ENCODE data around the gene SLAMF7. TPM values are rescaled to one million over a fixed set of nuclear protein-coding genes. Genes with fewer than 3 reads are reported as not detected.

SLAMF7 gene
- total RNA-seq, 1 donor from 2014 or later: 9.2 TPM

DNA sequence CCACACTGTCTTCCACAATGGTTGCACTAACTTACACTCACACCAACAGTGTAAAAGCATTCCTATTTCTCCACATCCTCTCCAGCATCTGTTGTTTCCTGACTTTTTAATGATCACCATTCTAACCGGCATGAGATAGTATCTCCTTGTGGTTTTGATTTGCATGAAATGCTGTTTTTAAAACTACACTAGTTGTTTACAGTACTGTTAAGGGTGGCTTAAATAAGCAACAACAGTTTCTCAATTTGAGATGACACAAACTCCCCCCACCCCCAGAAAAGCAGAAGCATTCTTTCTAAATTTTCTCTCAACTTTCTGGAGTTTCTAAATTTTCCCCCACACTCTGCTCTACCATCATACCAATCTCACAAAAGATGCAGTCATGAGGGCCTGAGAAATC lies 7.1 kb upstream of the SLAMF7 start:
- intact Hi-C loops (cut with DNase I): no loop called here
- Histone ChIP-seq H3K27me3 (no peaks in the 10 kb centered on the region), H3K27ac (no peak overlapping the region), H3K4me1 (no peaks in the 10 kb centered on the region), H3K4me3 (no peak overlapping the region), H3K9me3 (no peaks in the 10 kb centered on the region), H3K36me3 (no peaks in the 10 kb centered on the region)
- TF ChIP-seq, protein P1, sequence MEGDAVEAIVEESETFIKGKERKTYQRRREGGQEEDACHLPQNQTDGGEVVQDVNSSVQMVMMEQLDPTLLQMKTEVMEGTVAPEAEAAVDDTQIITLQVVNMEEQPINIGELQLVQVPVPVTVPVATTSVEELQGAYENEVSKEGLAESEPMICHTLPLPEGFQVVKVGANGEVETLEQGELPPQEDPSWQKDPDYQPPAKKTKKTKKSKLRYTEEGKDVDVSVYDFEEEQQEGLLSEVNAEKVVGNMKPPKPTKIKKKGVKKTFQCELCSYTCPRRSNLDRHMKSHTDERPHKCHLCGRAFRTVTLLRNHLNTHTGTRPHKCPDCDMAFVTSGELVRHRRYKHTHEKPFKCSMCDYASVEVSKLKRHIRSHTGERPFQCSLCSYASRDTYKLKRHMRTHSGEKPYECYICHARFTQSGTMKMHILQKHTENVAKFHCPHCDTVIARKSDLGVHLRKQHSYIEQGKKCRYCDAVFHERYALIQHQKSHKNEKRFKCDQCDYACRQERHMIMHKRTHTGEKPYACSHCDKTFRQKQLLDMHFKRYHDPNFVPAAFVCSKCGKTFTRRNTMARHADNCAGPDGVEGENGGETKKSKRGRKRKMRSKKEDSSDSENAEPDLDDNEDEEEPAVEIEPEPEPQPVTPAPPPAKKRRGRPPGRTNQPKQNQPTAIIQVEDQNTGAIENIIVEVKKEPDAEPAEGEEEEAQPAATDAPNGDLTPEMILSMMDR (IDR thresholded peaks at IDR 0.05): no peak
- ATAC-seq: no peak
- no peak for DNase-seq

DNA sequence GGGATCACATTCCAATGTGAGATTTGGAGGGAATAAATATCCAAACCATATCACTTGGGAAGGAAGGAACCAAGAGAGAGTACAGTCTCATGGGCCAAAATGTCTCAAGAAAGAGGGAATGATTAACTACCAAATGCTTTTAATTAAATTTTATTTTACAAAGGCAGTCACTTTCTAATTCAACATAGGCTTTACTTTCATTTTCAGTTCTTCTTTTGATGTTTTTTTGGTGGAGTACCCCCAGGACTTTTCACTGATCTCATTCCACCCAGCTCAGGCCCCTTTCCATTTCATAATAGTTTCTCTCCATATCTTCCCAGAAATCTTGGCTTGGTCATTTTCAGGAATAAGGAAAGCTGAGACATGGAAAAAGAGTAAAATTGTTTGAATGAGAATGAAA lies 5.1 kb upstream of the SLAMF7 start:
- H3K27me3 ChIP-seq: no peaks in the 10 kb centered on the region
- H3K36me3 ChIP-seq: no peaks in the 10 kb centered on the region
- TF ChIP-seq, protein P1 (IDR thresholded peaks at IDR 0.05): no peak
- ATAC-seq (no peak), DNase-seq (no peak)
- no peaks in the 10 kb centered on the region for H3K9me3 ChIP-seq
- H3K4me3 ChIP-seq: no peak overlapping the region
- intact Hi-C loops (cut with DNase I): no loop called here
- H3K27ac ChIP-seq: no peak overlapping the region
- H3K4me1 ChIP-seq: no peaks in the 10 kb centered on the region

DNA sequence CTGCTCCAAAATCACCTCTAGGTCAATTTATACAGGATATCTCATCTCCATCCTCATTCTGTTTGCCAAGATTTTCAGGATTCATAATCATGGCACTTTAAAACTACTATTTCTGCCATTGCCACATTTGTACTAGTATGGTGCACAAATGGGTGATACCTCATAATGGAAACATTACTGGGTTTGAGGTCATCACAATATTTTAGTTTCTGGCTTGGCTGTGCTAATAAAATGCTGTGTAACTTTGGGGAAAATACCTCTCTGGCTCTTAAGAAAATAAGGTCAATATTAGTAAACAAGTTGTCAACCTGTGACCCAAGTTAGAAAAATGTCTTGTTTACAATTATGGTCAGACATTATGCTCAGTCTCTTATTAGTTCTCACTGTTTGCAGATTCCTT lies 4.7 kb upstream of the SLAMF7 start:
- no peak for DNase-seq
- H3K9me3 ChIP-seq: no peaks in the 10 kb centered on the region
- H3K4me1 ChIP-seq: no peaks in the 10 kb centered on the region
- H3K27ac ChIP-seq: no peak overlapping the region
- H3K36me3 ChIP-seq: no peaks in the 10 kb centered on the region
- no peak overlapping the region for H3K4me3 ChIP-seq
- no peaks in the 10 kb centered on the region for H3K27me3 ChIP-seq
- intact Hi-C loops (cut with DNase I): no loop called here
- TF ChIP-seq, protein P1 (IDR thresholded peaks at IDR 0.05): no peak
- no peak for ATAC-seq

DNA sequence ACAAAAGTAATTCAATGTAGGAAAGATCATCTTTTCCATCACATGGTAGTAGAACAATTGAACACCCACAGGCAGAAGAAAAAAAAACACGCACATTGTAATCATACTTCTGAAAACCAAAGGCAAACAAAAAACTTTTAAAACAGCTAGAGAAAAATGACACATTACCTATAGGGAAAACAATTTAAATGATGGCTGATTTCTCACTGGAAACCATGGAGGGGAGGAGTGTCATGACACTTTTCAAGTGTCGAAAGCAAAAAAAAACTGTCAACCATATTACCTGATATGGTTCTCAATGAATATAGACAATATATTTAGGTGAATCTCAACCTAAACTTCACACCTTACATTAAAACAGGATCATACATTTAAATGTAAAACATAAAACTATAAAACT lies 776 bp upstream of the SLAMF7 start:
- TF ChIP-seq, protein P1 (IDR thresholded peaks at IDR 0.05): no peak
- Histone ChIP-seq H3K9me3 (no peaks in the 10 kb centered on the region), H3K27me3 (no peaks in the 10 kb centered on the region), H3K36me3 (no peaks in the 10 kb centered on the region), H3K4me3 (no peak overlapping the region), H3K27ac (no peak overlapping the region), H3K4me1 (no peaks in the 10 kb centered on the region)
- ATAC-seq (no peak), DNase-seq (no peak)
- intact Hi-C loops (cut with DNase I): no loop called here

DNA sequence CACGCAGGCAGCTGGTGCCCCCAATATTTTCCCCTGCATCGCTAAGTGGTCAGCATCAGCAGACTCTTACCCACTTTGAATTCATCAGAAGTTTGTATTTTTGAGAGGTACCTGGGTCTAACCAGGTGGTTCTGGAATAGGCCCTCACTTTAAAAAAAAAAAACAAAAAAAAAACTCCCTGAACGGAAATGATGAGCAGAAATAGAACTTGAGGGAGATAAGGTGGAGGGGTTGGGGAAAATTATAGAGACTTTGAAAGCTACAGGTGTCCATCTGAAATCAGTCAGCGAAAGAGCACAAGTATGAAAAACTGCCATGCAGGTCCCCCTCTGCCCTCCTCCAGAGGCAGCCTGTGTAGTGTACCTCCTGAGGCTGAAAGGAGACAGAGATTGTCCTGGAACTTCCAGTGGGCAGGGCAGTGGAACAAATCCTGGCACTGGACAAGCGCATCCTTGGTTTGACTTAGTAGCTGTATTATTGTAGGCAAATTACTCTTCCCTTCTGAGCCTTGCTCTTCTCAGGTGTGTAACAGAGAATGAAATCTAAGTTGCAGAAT lies 1.2 kb downstream of the SLAMF7 start:
- ATAC-seq (no peak), DNase-seq (no peak)
- H3K4me3 ChIP-seq: peak overlapping the region; percentile 12
- no peaks in the 10 kb centered on the region for H3K36me3 ChIP-seq
- H3K27me3 ChIP-seq: no peaks in the 10 kb centered on the region
- no peaks in the 10 kb centered on the region for H3K9me3 ChIP-seq
- no peak overlapping the region for H3K27ac ChIP-seq
- no peaks in the 10 kb centered on the region for H3K4me1 ChIP-seq
- intact Hi-C loops (cut with DNase I): no loop called here
- TF ChIP-seq, protein P1 (IDR thresholded peaks at IDR 0.05): no peak

DNA sequence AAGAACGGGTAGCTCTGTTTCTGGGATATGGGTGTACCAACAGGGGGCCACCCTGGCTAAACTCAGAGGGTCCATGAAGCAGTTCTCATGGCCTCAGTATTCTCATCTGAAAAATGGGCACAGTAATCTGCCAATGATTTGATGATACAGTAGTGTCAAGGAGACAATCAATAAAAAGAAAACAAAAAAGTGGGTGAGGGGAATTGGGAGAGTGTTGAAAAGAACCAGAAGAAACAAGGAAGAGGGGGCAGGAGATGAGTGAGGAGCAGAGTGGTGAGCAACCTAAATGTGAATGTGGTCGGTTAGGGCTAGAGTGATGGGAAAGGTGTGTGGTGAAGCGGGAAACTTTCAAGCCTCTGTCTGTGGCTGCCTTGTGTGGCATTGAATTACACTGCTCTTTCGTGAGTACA lies 2.0 kb downstream of the SLAMF7 start:
- no peaks in the 10 kb centered on the region for H3K27me3 ChIP-seq
- H3K27ac ChIP-seq: no peak overlapping the region
- H3K4me3 ChIP-seq: no peak overlapping the region
- no peaks in the 10 kb centered on the region for H3K9me3 ChIP-seq
- TF ChIP-seq, protein P1 (IDR thresholded peaks at IDR 0.05): no peak
- H3K4me1 ChIP-seq: no peaks in the 10 kb centered on the region
- DNase-seq: no peak
- no peaks in the 10 kb centered on the region for H3K36me3 ChIP-seq
- intact Hi-C loops (cut with DNase I): no loop called here
- no peak for ATAC-seq
